ENCODE measurements around the gene TMPO. TPM values are rescaled to one million over a fixed set of nuclear protein-coding genes. Genes with fewer than 3 reads are reported as not detected.
A peak's percentile ranks its signal among the peaks of the same experiment; 100 is the strongest.
"Not testable (repeated sequence)": the region's sequence is repeated elsewhere in the genome, so short reads cannot be mapped to it uniquely, and the experiment has no call there.

Gene TMPO
- total and polyA plus RNA-seq, 2 donors from 2014 or later = 13.9 to 55.5 TPM

GRCh38 chr12:98561846-98562245 is 46.5 kb downstream of the TMPO start:
- no peaks in the 10 kb centered on the region for H3K36me3 ChIP-seq (ENCODE audit: control insufficient read depth in 2 of 3, insufficient read depth in 3 of 3, low read length in 3 of 3)
- no peak overlapping the region for H3K4me3 ChIP-seq (ENCODE audit: low read length in 3 of 3)
- no peak for TF ChIP-seq CTCF (IDR thresholded peaks at IDR 0.05; ENCODE audit: borderline replicate concordance, extremely low read depth, insufficient read depth)
- no peak for DNase-seq
- no peak overlapping the region for H3K9ac ChIP-seq (ENCODE audit: low read length in 3 of 3)
- intact Hi-C loops (cut with DNase I) = no loop called here
- no peak for FAIRE-seq
- H3K9me3 ChIP-seq (ENCODE audit: control insufficient read depth in 2 of 3, insufficient read depth in 1 of 3, low read length in 3 of 3) = no peaks in the 10 kb centered on the region
- no peak overlapping the region for H3K27ac ChIP-seq (ENCODE audit: low read depth in 2 of 2, low read length in 2 of 2)
- no peaks in the 10 kb centered on the region for H3K4me1 ChIP-seq (ENCODE audit: control insufficient read depth in 2 of 3, insufficient read depth in 2 of 3, low read depth in 1 of 3, low read length in 3 of 3)
- no peaks in the 10 kb centered on the region for H3K27me3 ChIP-seq (ENCODE audit: control insufficient read depth, insufficient read depth, low read length)

- Histone ChIP-seq H3K36me3 (ENCODE audit: control insufficient read depth in 2 of 3, insufficient read depth in 3 of 3, low read length in 3 of 3) (no peaks in the 10 kb centered on the region), H3K27ac (ENCODE audit: low read depth in 2 of 2, low read length in 2 of 2) (no peak overlapping the region), H3K9me3 (ENCODE audit: control insufficient read depth in 2 of 3, insufficient read depth in 1 of 3, low read length in 3 of 3) (no peaks in the 10 kb centered on the region), H3K4me1 (ENCODE audit: control insufficient read depth in 2 of 3, insufficient read depth in 2 of 3, low read depth in 1 of 3, low read length in 3 of 3) (no peaks in the 10 kb centered on the region), H3K27me3 (ENCODE audit: control insufficient read depth, insufficient read depth, low read length) (no peaks in the 10 kb centered on the region), H3K9ac (ENCODE audit: low read length in 3 of 3) (no peak overlapping the region), H3K4me3 (ENCODE audit: low read length in 3 of 3) (no peak overlapping the region)
- DNase-seq (no peak), FAIRE-seq (no peak)
- intact Hi-C loops (cut with DNase I) = no loop called here
- no peak for TF ChIP-seq CTCF (IDR thresholded peaks at IDR 0.05; ENCODE audit: borderline replicate concordance, extremely low read depth, insufficient read depth)
These were observed 56.6 kb downstream of the TMPO start for GRCh38 chr12:98572010-98572409.

- H3K9ac ChIP-seq (ENCODE audit: low read length in 3 of 3) = no peak overlapping the region
- FAIRE-seq (no peak), DNase-seq (peak in 2 of 5 donors; percentile 24)
- H3K36me3 ChIP-seq (ENCODE audit: control insufficient read depth in 2 of 3, insufficient read depth in 3 of 3, low read length in 3 of 3) = no peaks in the 10 kb centered on the region
- no peaks in the 10 kb centered on the region for H3K4me1 ChIP-seq (ENCODE audit: control insufficient read depth in 2 of 3, insufficient read depth in 2 of 3, low read depth in 1 of 3, low read length in 3 of 3)
- no peaks in the 10 kb centered on the region for H3K27me3 ChIP-seq (ENCODE audit: control insufficient read depth, insufficient read depth, low read length)
- H3K27ac ChIP-seq (ENCODE audit: low read depth in 2 of 2, low read length in 2 of 2) = no peak overlapping the region
- intact Hi-C loops (cut with DNase I) = no loop called here
- H3K9me3 ChIP-seq (ENCODE audit: control insufficient read depth in 2 of 3, insufficient read depth in 1 of 3, low read length in 3 of 3) = no peaks in the 10 kb centered on the region
- H3K4me3 ChIP-seq (ENCODE audit: low read length in 3 of 3) = no peak overlapping the region
- TF ChIP-seq CTCF (IDR thresholded peaks at IDR 0.05; ENCODE audit: borderline replicate concordance, extremely low read depth, insufficient read depth) = no peak
These were observed 58.7 kb downstream of the TMPO start for GRCh38 chr12:98574110-98574509.

GRCh38 chr12:98575013-98575412 is 59.6 kb downstream of the TMPO start:
- no peaks in the 10 kb centered on the region for H3K36me3 ChIP-seq (ENCODE audit: control insufficient read depth in 2 of 3, insufficient read depth in 3 of 3, low read length in 3 of 3)
- FAIRE-seq = no peak
- no peak for TF ChIP-seq CTCF (IDR thresholded peaks at IDR 0.05; ENCODE audit: borderline replicate concordance, extremely low read depth, insufficient read depth)
- no peak overlapping the region for H3K9ac ChIP-seq (ENCODE audit: low read length in 3 of 3)
- no peak for DNase-seq
- H3K27me3 ChIP-seq (ENCODE audit: control insufficient read depth, insufficient read depth, low read length) = no peaks in the 10 kb centered on the region
- intact Hi-C loops (cut with DNase I) = no loop called here
- H3K9me3 ChIP-seq (ENCODE audit: control insufficient read depth in 2 of 3, insufficient read depth in 1 of 3, low read length in 3 of 3) = no peaks in the 10 kb centered on the region
- H3K4me3 ChIP-seq (ENCODE audit: low read length in 3 of 3) = no peak overlapping the region
- no peaks in the 10 kb centered on the region for H3K4me1 ChIP-seq (ENCODE audit: control insufficient read depth in 2 of 3, insufficient read depth in 2 of 3, low read depth in 1 of 3, low read length in 3 of 3)
- H3K27ac ChIP-seq (ENCODE audit: low read depth in 2 of 2, low read length in 2 of 2) = no peak overlapping the region

GRCh38 chr12:98576795-98577194 is 61.4 kb downstream of the TMPO start:
- H3K4me3 ChIP-seq (ENCODE audit: low read length in 3 of 3); H3K9ac ChIP-seq (ENCODE audit: low read length in 3 of 3); H3K4me1 ChIP-seq (ENCODE audit: control insufficient read depth in 2 of 3, insufficient read depth in 2 of 3, low read depth in 1 of 3, low read length in 3 of 3); intact Hi-C loops (cut with DNase I); H3K36me3 ChIP-seq (ENCODE audit: control insufficient read depth in 2 of 3, insufficient read depth in 3 of 3, low read length in 3 of 3); H3K27me3 ChIP-seq (ENCODE audit: control insufficient read depth, insufficient read depth, low read length); DNase-seq; FAIRE-seq; H3K9me3 ChIP-seq (ENCODE audit: control insufficient read depth in 2 of 3, insufficient read depth in 1 of 3, low read length in 3 of 3); H3K27ac ChIP-seq (ENCODE audit: low read depth in 2 of 2, low read length in 2 of 2): not testable (repeated sequence)
